HG02884 (cell line): ENCODE data around the gene IL1RL1.
"Not testable (repeated sequence)": the region's sequence is repeated elsewhere in the genome, so short reads cannot be mapped to it uniquely, and the experiment has no call there.

Experiments
- ATAC-seq: cut with Tn5 transposase; IDR thresholded peaks from one replicate; pipeline ENCODE4 v1.9.1; 2021; ENCODE audit warnings: mild to moderate bottlenecking, moderate library complexity; ENCODE audit not compliant: unreplicated experiment

Gene IL1RL1

GRCh38 chr2:102291319-102292075, 19.9 kb upstream of the IL1RL1 start:
- ATAC-seq, result no peak

DNA sequence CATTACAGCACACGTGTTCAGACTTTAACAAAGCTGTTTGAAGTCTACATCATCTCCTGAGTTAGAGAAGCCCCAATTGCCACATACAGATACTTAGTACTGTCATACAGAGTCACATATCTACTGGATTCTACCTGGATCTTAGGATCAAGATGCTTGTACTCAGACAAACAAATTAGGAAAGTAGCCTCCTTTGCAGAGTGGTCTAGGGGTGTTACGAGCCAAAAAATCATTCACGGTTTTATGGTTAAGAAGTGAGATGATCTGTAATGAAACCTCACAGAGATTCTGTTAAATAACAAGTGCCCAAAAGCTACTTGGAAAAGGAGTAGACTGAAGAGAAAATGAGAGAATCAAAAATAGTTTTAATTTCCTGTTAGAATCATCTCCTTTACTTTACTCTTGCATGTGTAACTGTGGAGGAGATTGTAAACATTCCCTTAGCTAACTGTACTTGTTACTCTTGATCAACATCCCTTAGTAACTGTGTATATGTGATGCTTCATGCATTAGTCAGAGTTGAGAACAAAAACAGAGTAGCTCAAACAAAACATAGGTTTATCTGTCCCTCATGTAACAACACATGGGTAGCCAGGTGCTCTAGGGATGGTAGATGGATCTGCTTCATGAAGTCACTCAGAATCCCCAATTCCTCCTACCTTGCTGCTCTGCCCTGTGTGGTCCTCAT, 16.4 kb upstream of the IL1RL1 start:
- no peak for ATAC-seq

GRCh38 chr2:102295566-102295965, 15.8 kb upstream of the IL1RL1 start:
- no peak for ATAC-seq

DNA sequence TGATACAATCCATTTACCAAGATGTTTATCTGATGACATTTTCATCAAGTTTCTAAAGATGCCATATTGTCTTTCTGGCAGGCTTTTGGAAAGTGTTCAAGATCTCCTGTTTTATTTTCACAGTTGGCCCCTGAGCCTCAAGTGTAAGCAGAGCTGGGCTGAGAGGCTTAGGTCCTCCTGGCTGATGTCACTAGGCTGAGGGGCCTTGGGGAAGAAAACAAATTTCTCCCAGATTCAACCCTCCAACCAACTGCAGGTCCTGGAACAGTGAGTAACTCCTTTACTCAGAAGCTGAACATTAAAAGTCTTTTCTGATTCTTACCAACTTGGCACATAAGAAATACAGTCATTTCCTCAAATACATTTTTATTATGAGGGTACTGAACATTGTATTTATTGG, 14.9 kb upstream of the IL1RL1 start:
- ATAC-seq, result no peak

GRCh38 chr2:102297891-102298290, 13.5 kb upstream of the IL1RL1 start:
- no peak for ATAC-seq

DNA sequence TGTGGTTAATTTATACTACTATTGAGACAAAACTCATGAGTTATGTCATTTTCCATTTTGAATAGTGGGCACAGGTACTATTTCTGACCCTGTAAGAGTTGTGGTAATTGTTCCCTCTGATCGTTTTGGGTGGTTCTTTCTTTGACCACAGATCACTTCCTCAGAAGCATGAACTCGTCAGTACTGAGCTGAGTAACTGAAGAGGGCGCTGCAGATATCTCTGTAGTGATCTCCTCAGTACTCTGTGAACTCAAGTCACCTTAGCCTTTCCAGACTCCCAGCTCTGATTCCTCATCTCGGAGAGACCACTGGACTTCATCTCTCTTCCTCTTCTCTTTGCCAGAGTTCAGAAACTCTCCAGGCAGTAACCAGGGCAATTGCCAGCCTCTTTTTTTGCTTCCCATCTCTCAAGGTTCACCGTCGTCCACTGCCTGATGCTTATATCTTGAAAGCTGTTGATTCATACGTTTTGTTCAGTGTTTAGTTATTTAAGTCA, 9.4 kb upstream of the IL1RL1 start:
- ATAC-seq, result peak; percentile 95

- no peak for ATAC-seq
Measured at GRCh38 chr2:102302458-102302857, 8.9 kb upstream of the IL1RL1 start.

DNA sequence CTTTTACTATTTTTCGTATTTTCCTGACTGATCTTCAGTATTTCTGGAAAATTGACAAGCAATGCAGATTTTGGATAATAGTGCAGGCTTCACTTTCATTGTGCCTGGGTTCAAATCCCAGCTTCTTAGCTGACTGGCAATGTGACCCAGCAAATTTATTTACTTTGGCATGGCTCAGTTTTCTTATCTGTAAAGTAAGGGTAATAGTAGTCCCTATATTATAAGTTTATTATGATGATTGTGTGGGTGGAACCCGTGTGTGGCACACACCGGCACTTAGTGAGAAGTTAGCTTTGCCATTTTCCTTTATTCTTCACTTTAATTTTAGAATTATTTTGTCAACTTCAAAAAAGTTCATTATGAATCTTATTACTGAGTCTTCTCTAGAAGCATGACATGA, 7.8 kb upstream of the IL1RL1 start:
- no peak for ATAC-seq

- no peak for ATAC-seq
Measured at GRCh38 chr2:102304268-102304667, 7.1 kb upstream of the IL1RL1 start.

DNA sequence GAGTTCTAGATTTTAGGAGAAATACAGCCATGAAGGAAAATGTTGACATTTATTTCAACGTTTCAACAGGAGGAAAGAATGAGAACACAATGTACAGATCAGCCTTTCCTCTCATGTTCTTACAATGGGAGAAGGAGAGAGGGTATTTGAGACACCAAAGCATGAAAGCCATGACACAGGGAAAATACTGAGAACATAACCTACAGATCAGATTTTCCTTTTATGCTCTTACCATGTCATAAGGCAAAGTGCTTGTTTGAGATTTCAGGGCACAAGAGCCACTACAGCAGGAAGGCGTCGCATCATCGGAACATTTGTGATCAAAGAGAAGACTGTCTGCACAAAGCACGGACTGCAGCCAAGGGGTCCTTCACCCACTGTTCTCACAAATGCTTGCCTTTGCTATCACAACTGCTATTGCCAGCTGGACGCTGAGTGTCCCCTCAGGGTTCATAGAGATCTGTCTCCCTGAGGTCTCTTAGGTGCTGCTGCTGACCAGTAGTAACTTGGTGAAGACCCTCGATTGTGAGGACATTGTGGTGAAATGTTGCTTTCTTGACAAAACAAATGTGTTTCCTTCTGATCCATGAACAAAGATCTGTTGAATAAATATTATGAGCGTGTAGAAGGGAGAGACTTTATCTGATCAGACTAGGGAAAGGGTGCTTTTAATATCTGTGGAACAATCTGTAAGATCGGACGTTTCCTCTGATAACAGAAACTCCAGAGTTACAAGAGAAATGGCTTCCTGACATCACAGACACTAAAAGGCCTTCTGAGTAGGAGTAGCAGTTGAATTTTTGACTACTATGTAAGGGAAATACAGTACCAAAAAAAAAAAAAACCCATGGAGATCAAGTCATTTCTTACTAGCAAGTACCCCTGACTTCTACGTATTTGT, 6.4 kb upstream of the IL1RL1 start:
- ATAC-seq, result no peak

GRCh38 chr2:102306125-102306524, 5.2 kb upstream of the IL1RL1 start:
- no peak for ATAC-seq

GRCh38 chr2:102313025-102313424, 1.7 kb downstream of the IL1RL1 start:
- no peak for ATAC-seq

GRCh38 chr2:102313471-102313870, 2.1 kb downstream of the IL1RL1 start:
- ATAC-seq, result no peak

DNA sequence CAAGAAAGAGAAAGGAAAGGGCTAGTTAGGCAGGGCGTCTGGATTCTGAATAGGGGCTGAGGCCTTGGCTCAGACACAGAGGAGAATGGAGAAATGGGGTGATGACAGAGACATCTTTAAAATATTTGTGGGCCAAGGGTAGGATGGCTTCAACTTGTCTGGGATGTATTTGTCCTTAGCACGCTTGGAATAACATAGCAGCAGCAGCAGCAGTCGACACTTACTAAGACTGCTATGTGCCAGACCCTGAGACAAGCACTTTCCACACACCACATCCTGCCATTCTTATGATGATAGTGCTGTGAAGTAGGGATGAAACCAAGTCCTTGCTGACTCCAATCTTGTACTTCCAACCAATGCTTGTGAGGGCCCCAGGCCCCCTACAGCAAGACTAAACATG, 2.6 kb downstream of the IL1RL1 start:
- no peak for ATAC-seq

DNA sequence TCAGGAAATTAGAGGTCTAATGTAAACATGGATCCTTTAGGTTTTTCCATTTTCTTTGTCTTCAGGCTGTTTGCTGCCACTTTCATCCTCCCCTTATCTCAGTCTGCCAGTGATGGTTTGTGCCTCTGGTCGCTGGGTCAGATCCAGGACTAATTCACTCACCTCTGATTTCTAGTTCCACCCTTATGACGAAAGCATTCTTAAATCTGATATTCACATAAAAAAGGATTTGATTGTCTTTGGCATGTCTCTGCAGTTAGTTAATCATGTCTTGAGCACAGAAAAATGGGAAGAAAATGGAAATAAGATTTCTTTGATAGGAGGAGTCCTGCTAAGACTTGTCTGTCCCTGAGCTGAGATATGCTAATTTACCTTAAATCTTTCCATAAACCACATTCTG, 4.6 kb downstream of the IL1RL1 start:
- no peak for ATAC-seq

DNA sequence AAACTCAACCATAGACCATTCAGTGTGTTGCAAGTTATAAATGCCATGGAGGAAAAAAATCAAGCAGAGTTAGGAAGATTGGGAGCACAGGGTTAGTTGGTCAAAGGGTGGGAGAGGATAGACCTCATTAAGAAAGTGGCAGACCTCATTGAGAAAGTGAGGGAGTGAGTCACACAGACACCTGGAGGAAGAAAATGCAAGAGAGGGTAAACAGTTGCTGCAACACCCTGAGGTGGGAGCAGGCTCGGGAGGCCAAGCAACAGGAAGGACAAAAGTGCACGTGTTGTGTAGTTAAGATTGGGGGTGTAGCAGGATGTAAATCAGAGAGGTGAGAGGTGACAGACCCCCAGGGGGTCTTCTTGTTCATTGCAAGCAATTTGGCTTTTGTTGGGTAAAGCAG, 6.4 kb downstream of the IL1RL1 start:
- no peak for ATAC-seq

DNA sequence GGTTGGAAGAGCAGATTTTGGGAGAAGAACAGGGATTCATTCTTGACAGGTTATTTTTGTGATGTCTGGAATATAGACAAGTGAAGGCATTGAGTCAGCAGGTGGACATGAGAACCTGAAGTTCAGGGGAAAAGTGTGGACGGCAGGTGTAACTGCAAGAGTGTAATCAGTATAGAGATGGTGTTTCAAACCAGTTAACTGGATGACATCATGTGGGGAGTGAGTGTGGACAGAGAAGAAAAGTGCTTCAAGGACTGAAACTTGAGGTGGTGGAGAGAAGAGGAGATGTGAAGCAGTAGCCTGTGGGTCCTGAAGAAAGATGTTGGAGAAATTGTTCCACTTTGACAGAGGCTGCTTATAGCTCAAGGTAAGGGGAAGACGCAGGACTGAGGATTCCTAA, 7.1 kb downstream of the IL1RL1 start:
- ATAC-seq, result no peak

- ATAC-seq, result no peak
Measured at GRCh38 chr2:102321941-102322719, 10.8 kb downstream of the IL1RL1 start.

- not testable (repeated sequence) for ATAC-seq
Measured at GRCh38 chr2:102324914-102325313, 13.6 kb downstream of the IL1RL1 start.

GRCh38 chr2:102331311-102331980, 20.1 kb downstream of the IL1RL1 start:
- no peak for ATAC-seq
